PFSK-1 (cell line): ENCODE results near the gene ZBED4.
A peak's percentile ranks its signal among the peaks of the same experiment; 100 is the strongest.

Source experiments
- FOXP2 ChIP-seq: optimal IDR thresholded peaks from 2 replicates; pipeline ENCODE3; 2011; ENCODE audit warnings: borderline replicate concordance, control low read depth, inconsistent platforms; ENCODE audit not compliant: insufficient read depth; ENCODE audit errors: extremely low read length, extremely low read depth
- POLR2AphosphoS5 ChIP-seq: IDR thresholded peaks from 2 replicates; pipeline ENCODE4 v1.6.1; 2012; ENCODE audit warnings: low read depth, mild to moderate bottlenecking, control low read depth, low read length, moderate library complexity
- REST ChIP-seq, 2 experiments: IDR thresholded peaks; 2 replicates each; pipeline versions ENCODE4 v1.6.1 to v1.8.0; 2011 to 2012; ENCODE audit warnings: low read depth in 2 of 2, low read length in 2 of 2, control low read depth in 1 of 2, inconsistent platforms in 1 of 2, mild to moderate bottlenecking in 1 of 2, moderate library complexity in 1 of 2; ENCODE audit not compliant: insufficient read depth in 1 of 2
- SIN3A ChIP-seq: IDR thresholded peaks from 2 replicates; pipeline ENCODE4 v1.6.1; 2012; ENCODE audit warnings: mild to moderate bottlenecking, low read length, moderate library complexity, borderline replicate concordance; ENCODE audit not compliant: insufficient read depth
- TAF1 ChIP-seq: IDR thresholded peaks from 2 replicates; pipeline ENCODE4 v1.6.1; 2012; ENCODE audit warnings: low read length, control low read depth, borderline replicate concordance; ENCODE audit not compliant: insufficient read depth

ZBED4 gene

GRCh38 chr22:49915610-49916009, 62.0 kb downstream of the ZBED4 start:
- TF ChIP-seq FOXP2, result no peak
- no peak for TF ChIP-seq SIN3A
- peak; percentile 81 to 92 for TF ChIP-seq REST (IDR thresholded peaks at IDR 0.05; ENCODE audit: insufficient read depth in 1 of 2, low read depth in 2 of 2, low read length in 2 of 2)

- TF ChIP-seq FOXP2 (no peak), REST (IDR thresholded peaks at IDR 0.05; ENCODE audit: insufficient read depth in 1 of 2, low read depth in 2 of 2, low read length in 2 of 2) (no peak), POLR2AphosphoS5 (no peak), TAF1 (no peak), SIN3A (no peak)
These were observed 63.2 kb downstream of the ZBED4 start for GRCh38 chr22:49916831-49917230.

GRCh38 chr22:49917974-49918910, 64.6 kb downstream of the ZBED4 start, which contains the start of the genes ALG12 and CRELD2:
Gene ALG12 (minus strand): TSS chr22:49918438. CDS start chr22:49913765, 4,673 bp downstream.
Gene CRELD2 (plus strand): TSS chr22:49918634. CDS start chr22:49918770, 136 bp downstream.
- TF ChIP-seq POLR2AphosphoS5 (peak; percentile 53; the same call in 1 of the 2 replicates), SIN3A (no peak), TAF1 (peak; percentile 29; the same call in 1 of the 2 replicates), FOXP2 (peak; percentile 35), REST (IDR thresholded peaks at IDR 0.05; ENCODE audit: insufficient read depth in 1 of 2, low read depth in 2 of 2, low read length in 2 of 2) (peak in 1 of 2 experiments; percentile 21; a peak in 1 of 4 replicates)

- no peak for TF ChIP-seq FOXP2
- no peak for TF ChIP-seq SIN3A
- no peak for TF ChIP-seq TAF1
- TF ChIP-seq REST (IDR thresholded peaks at IDR 0.05; ENCODE audit: insufficient read depth in 1 of 2, low read depth in 2 of 2, low read length in 2 of 2), result no peak
- TF ChIP-seq POLR2AphosphoS5, result no peak
These were observed 65.6 kb downstream of the ZBED4 start for GRCh38 chr22:49918911-49919881.
